A549 (cell line): ENCODE measurements around the gene ANKHD1. TPM values are rescaled to one million over a fixed set of nuclear protein-coding genes. Genes with fewer than 3 reads are reported as not detected.

ENCODE experiments used
- ATAC-seq, 2 experiments: fragments of 200-7000 bp in 1 of 2; fragments of >200 bp in 1 of 2; cut with Nextera tagmentation in 1 of 2; cut with Tn5 transposase in 1 of 2; 3 replicates each; pipeline versions ENCODE4 v1.8.0 to v1.9.1; 2018 to 2020; ENCODE audit warnings: mild to moderate bottlenecking in 1 of 2, moderate library complexity in 1 of 2
- CTCF ChIA-PET: fragments of 300-600 bp; sonication (Branson Sonifier 250); formaldehyde crosslinking; extraction: SDS; loops from one replicate; lab custom pipeline; 2021; ENCODE audit warnings: antibody characterized with exemption, inconsistent platforms; lab: Yijun Ruan, JAX
- POLR2A ChIA-PET: fragments of 350-600 bp; formaldehyde crosslinking; extraction: SDS; loops from one replicate; lab custom pipeline; 2021; ENCODE audit warnings: antibody characterized with exemption, inconsistent platforms; lab: Yijun Ruan, JAX
- DNase-seq, 2 experiments: peaks; one replicate each; pipeline versions ENCODE4 v3.0.0 to v3.0.0-alpha.2; 2011 to 2016; ENCODE audit warnings: low read depth in 1 of 2, low spot score in 1 of 2
- FAIRE-seq: peaks from 2 replicates; lab custom pipeline; 2011; peaks lifted over from hg19 to GRCh38; lab: Jason Lieb, UNC
- H3K27ac ChIP-seq, 2 experiments: fragments of >200 bp; sonication (Bioruptor Twin); formaldehyde crosslinking; 3 replicates each; pipeline ENCODE4 v1.5.1; 2016 to 2017
- H3K4me1 ChIP-seq: fragments of >200 bp; sonication (Bioruptor Twin); formaldehyde crosslinking; 3 replicates; pipeline ENCODE4 v1.6.1; 2016
- H3K4me2 ChIP-seq: fragments of >200 bp; sonication (Bioruptor Twin); formaldehyde crosslinking; 3 replicates; pipeline ENCODE4 v1.6.1; 2016
- H3K4me3 ChIP-seq: fragments of >200 bp; sonication (Bioruptor Twin); formaldehyde crosslinking; 3 replicates; pipeline ENCODE4 v1.5.1; 2016
- H3K9me3 ChIP-seq: fragments of >200 bp; sonication (Bioruptor Twin); formaldehyde crosslinking; 3 replicates; pipeline ENCODE4 v1.6.1; 2016
- BHLHE40 ChIP-seq: IDR thresholded peaks from 2 replicates; pipeline ENCODE4 v1.6.1; 2012; ENCODE audit warnings: low read depth, low read length, inconsistent platforms
- CBX2 ChIP-seq: fragments of 200-600 bp; sonication (generic); IDR thresholded peaks from 2 replicates; pipeline ENCODE4 v1.6.1; 2016; ENCODE audit warnings: low read depth, mild to moderate bottlenecking, borderline replicate concordance
- CBX8 ChIP-seq: fragments of 200-600 bp; sonication (generic); IDR thresholded peaks from 2 replicates; pipeline ENCODE4 v1.6.1; 2016
- CEBPB ChIP-seq, 2 experiments: fragments of >200 bp in 1 of 2; sonication (Bioruptor Twin) in 1 of 2; formaldehyde crosslinking in 1 of 2; IDR thresholded peaks; 2 replicates each; pipeline ENCODE4 v1.6.1; 2012 to 2016
- EHF ChIP-seq: fragments of 250-450 bp; sonication (Bioruptor Pico); IDR thresholded peaks from 2 replicates; pipeline ENCODE4 v1.5.0; 2020; ENCODE audit warnings: mild to moderate bottlenecking
- ESRRA ChIP-seq: fragments of 150-350 bp; IDR thresholded peaks from 2 replicates; pipeline ENCODE4 v1.6.1; 2014; ENCODE audit warnings: mild to moderate bottlenecking, low read length, borderline replicate concordance
- FOSL2 ChIP-seq, 2 experiments: fragments of 450-650 bp in 1 of 2; fragments of >200 bp in 1 of 2; sonication (Bioruptor Twin) in 1 of 2; formaldehyde crosslinking; IDR thresholded peaks; 2 replicates each; pipeline versions ENCODE4 v1.5.0 to v1.6.1; 2016 to 2020; ENCODE audit warnings: mild to moderate bottlenecking in 1 of 2, moderate library complexity in 1 of 2
- FOXS1 ChIP-seq: fragments of 250-450 bp; sonication (Bioruptor Pico); IDR thresholded peaks from 2 replicates; pipeline ENCODE4 v1.5.0; 2020; ENCODE audit warnings: mild to moderate bottlenecking, moderate library complexity
- GATA3 ChIP-seq: IDR thresholded peaks from 2 replicates; pipeline ENCODE4 v1.6.1; 2012; ENCODE audit warnings: borderline replicate concordance
- HOXA7 ChIP-seq: fragments of 250-450 bp; sonication (Bioruptor Pico); IDR thresholded peaks from 2 replicates; pipeline ENCODE4 v1.5.0; 2020; ENCODE audit warnings: mild to moderate bottlenecking, moderate library complexity
- JUNB ChIP-seq: fragments of >200 bp; sonication (Bioruptor Twin); formaldehyde crosslinking; IDR thresholded peaks from 2 replicates; pipeline ENCODE4 v1.6.1; 2016
- MAFK ChIP-seq: fragments of 450-650 bp; IDR thresholded peaks from 2 replicates; pipeline ENCODE4 v1.6.1; 2014; ENCODE audit not compliant: partially characterized antibody
- NPAS2 ChIP-seq: fragments of 250-450 bp; sonication (Bioruptor Pico); IDR thresholded peaks from 2 replicates; pipeline ENCODE4 v1.8.0; 2022; ENCODE audit warnings: mild to moderate bottlenecking, moderate library complexity, borderline replicate concordance
- NR3C1 ChIP-seq: fragments of >200 bp; sonication (Bioruptor Twin); formaldehyde crosslinking; IDR thresholded peaks from 3 replicates; pipeline ENCODE4 v1.6.1; 2017
- POLR2AphosphoS2 ChIP-seq: conservative IDR thresholded peaks from 2 replicates; pipeline ENCODE4 v1.6.1; 2012; ENCODE audit warnings: low read length, improper control_type of control experiment, inconsistent platforms
- RAD21 ChIP-seq, 2 experiments: fragments of >200 bp in 1 of 2; sonication (Bioruptor Twin) in 1 of 2; formaldehyde crosslinking in 1 of 2; IDR thresholded peaks in 1 of 2; conservative IDR thresholded peaks in 1 of 2; 2 replicates in 1 of 2; 3 replicates in 1 of 2; pipeline ENCODE4 v1.6.1; 2012 to 2018; ENCODE audit warnings: inconsistent platforms in 1 of 2
- RARB ChIP-seq: fragments of 250-450 bp; sonication (Bioruptor Pico); IDR thresholded peaks from 2 replicates; pipeline ENCODE4 v1.8.0; 2021; ENCODE audit warnings: mild to moderate bottlenecking, moderate library complexity
- RCOR1 ChIP-seq: fragments of 150-350 bp; IDR thresholded peaks from 2 replicates; pipeline ENCODE4 v1.6.1; 2014; ENCODE audit warnings: antibody characterized with exemption, low read length, low read depth
- RFX5 ChIP-seq: fragments of 450-650 bp; IDR thresholded peaks from 2 replicates; pipeline ENCODE4 v1.7.1; 2014; ENCODE audit warnings: antibody characterized with exemption, mild to moderate bottlenecking, moderate library complexity
- ZFP36 ChIP-seq: fragments of 450-650 bp; IDR thresholded peaks from 2 replicates; pipeline ENCODE4 v1.6.1; 2014; ENCODE audit warnings: borderline replicate concordance; ENCODE audit not compliant: partially characterized antibody
- WGBS: methylation state at CpG from one replicate; pipeline ENCODE4 v1.1.6; 2017; ENCODE audit errors: missing lambda C conversion rate; 5-methylcytosine and 5-hydroxymethylcytosine counted together
- polyA plus RNA-seq, 4 experiments: library from polyadenylated mRNA; depleted of rRNA in 3 of 4; stranded (reverse); fragments of >200 nt; fragmentation: RNase III in 1 of 4; extraction: RNeasy Plus Mini Kit Qiagen cat#74134 plus additional on column Dnase treatment in 1 of 4; gene quantifications; 2 replicates in 3 of 4; 3 replicates in 1 of 4; pipeline ENCODE4 v1.2.3, GENCODE V29; 2011 to 2017
- TF ChIP-seq, protein P1 (sequence below): IDR thresholded peaks from 2 replicates; pipeline ENCODE4 v1.6.1; 2012; ENCODE audit warnings: low read depth, borderline replicate concordance
- TF ChIP-seq, protein P2 (sequence below): fragments of >200 bp; sonication (Bioruptor Twin); formaldehyde crosslinking; IDR thresholded peaks from 2 replicates; pipeline ENCODE4 v1.6.1; 2016
- TF ChIP-seq, protein P3 (sequence below): fragments of >200 bp; sonication (Bioruptor Twin); formaldehyde crosslinking; IDR thresholded peaks from 3 replicates; pipeline ENCODE4 v1.5.1; 2016
- TF ChIP-seq, protein P4 (sequence below): fragments of 150-350 bp; IDR thresholded peaks from 2 replicates; pipeline ENCODE4 v1.6.1; 2014; ENCODE audit warnings: low read depth, mild to moderate bottlenecking, low read length
- TF ChIP-seq, protein P5 (sequence below): IDR thresholded peaks from 2 replicates; pipeline ENCODE4 v1.6.1; 2012
- TF ChIP-seq, protein P6 (sequence below): fragments of 250-450 bp; sonication (Bioruptor Pico); IDR thresholded peaks from 2 replicates; pipeline ENCODE4 v1.5.0; 2020; ENCODE audit warnings: low read depth, mild to moderate bottlenecking, moderate library complexity

ANKHD1 gene
- polyA plus RNA-seq, 2 of the 4 experiments (the other 2 are of a cell fraction) = 46.9 to 94.1 TPM

DNA sequence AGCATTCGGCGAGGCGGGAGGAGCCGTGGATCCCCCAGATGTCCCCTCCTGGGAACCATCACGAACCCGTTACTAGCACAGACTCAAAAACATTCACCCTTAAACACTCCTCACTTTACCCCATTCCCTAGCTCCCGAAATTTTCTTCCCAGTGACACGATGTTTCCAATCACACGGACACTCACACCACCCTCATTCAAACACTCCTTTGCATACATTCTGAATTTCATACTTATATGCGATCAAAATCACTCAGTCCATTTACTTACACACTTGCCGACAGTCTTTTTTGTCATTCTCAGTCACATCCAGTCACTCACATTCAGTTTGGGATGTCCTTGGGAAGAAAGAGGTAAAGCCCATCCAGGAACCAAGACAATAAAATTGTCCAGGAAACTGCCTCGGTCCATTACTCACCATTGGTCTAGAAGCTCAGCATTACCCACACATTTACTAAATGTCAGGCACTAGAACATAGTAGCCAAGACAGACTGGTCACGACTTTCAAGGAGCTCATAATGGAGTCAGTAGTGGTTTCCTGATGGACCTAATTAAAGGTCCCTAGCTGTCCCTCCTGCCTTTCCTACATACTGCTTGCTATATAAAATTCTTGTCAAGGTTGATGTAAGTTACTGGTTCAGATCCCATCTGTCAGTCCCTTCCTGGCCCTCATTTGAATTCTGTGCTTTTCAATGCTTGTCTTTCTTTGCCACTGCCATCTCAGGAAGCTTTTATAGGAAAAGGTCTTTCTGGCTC lies 163.6 kb downstream of the ANKHD1 start:
- ChIA-PET CTCF (interaction anchor here (0.9 to 3.0 kb wide), 5 partner anchors 12 to 81 kb away, joined by 3 to 11 read pairs (median 3); no protein-coding TSS in a partner anchor), POLR2A (interaction anchor here (1.0 to 3.4 kb wide), 3 partner anchors 14 to 82 kb away, joined by 3 to 16 read pairs (median 3); partner anchors contain the start of genes IK and NDUFA2)
- 3% methylated on average over 13 of the region's 13 CpGs for WGBS
- Histone ChIP-seq H3K4me2 (peak overlapping the region; percentile 99), H3K27ac (peak overlapping the region; percentile 88), H3K9me3 (no peaks in the 10 kb centered on the region), H3K4me3 (peak overlapping the region; percentile 84), H3K4me1 (peaks cover 18% of the 10 kb centered on the region)
- TF ChIP-seq NPAS2 = no peak
- TF ChIP-seq GATA3 = no peak
- no peak for TF ChIP-seq POLR2AphosphoS2
- TF ChIP-seq MAFK = no peak
- no peak for TF ChIP-seq RARB (CRISPR knock-in tag)
- TF ChIP-seq, protein P1, sequence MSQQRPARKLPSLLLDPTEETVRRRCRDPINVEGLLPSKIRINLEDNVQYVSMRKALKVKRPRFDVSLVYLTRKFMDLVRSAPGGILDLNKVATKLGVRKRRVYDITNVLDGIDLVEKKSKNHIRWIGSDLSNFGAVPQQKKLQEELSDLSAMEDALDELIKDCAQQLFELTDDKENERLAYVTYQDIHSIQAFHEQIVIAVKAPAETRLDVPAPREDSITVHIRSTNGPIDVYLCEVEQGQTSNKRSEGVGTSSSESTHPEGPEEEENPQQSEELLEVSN = no peak
- TF ChIP-seq JUNB = no peak
- TF ChIP-seq, protein P2, sequence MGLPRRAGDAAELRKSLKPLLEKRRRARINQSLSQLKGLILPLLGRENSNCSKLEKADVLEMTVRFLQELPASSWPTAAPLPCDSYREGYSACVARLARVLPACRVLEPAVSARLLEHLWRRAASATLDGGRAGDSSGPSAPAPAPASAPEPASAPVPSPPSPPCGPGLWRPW = no peak
- TF ChIP-seq, protein P3, sequence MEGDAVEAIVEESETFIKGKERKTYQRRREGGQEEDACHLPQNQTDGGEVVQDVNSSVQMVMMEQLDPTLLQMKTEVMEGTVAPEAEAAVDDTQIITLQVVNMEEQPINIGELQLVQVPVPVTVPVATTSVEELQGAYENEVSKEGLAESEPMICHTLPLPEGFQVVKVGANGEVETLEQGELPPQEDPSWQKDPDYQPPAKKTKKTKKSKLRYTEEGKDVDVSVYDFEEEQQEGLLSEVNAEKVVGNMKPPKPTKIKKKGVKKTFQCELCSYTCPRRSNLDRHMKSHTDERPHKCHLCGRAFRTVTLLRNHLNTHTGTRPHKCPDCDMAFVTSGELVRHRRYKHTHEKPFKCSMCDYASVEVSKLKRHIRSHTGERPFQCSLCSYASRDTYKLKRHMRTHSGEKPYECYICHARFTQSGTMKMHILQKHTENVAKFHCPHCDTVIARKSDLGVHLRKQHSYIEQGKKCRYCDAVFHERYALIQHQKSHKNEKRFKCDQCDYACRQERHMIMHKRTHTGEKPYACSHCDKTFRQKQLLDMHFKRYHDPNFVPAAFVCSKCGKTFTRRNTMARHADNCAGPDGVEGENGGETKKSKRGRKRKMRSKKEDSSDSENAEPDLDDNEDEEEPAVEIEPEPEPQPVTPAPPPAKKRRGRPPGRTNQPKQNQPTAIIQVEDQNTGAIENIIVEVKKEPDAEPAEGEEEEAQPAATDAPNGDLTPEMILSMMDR = no peak
- TF ChIP-seq CBX2 = no peak
- TF ChIP-seq, protein P4, sequence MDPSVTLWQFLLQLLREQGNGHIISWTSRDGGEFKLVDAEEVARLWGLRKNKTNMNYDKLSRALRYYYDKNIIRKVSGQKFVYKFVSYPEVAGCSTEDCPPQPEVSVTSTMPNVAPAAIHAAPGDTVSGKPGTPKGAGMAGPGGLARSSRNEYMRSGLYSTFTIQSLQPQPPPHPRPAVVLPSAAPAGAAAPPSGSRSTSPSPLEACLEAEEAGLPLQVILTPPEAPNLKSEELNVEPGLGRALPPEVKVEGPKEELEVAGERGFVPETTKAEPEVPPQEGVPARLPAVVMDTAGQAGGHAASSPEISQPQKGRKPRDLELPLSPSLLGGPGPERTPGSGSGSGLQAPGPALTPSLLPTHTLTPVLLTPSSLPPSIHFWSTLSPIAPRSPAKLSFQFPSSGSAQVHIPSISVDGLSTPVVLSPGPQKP = no peak
- TF ChIP-seq EHF (CRISPR knock-in tag) = no peak
- TF ChIP-seq, protein P5, sequence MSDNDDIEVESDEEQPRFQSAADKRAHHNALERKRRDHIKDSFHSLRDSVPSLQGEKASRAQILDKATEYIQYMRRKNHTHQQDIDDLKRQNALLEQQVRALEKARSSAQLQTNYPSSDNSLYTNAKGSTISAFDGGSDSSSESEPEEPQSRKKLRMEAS = no peak
- TF ChIP-seq RAD21 (conservative IDR thresholded peaks at IDR 0.05 in 1 of 2, IDR thresholded peaks at IDR 0.05 in 1 of 2) = no peak
- no peak for DNase-seq
- ATAC-seq = no peak; a peak in 1 of 6 replicates
- no peak for FAIRE-seq

DNA sequence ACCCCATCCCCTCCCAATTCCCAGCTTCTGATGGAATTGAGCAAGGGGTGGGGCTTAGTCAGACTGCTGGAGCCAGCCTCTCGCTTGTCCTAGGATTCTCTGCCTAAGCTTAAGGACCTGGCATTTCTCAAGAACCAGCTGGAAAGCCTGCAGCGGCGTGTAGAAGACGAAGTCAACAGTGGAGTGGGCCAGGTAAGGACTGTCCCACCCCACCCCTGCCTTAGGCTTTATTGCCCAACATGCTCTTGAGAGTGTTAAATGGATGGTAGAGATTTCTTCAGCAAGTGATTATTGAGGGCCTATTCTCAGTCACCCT lies 164.1 kb downstream of the ANKHD1 start:
- FAIRE-seq (no peak), ATAC-seq (no peak), DNase-seq (no peak)
- ChIA-PET POLR2A (interaction anchor here (1.0 to 3.4 kb wide), 3 partner anchors 13 to 82 kb away, joined by 3 to 16 read pairs (median 3); partner anchors contain the start of genes IK and NDUFA2), CTCF (interaction anchor here (0.9 to 3.0 kb wide), 7 partner anchors 11 to 204 kb away, joined by 3 to 11 read pairs (median 3); no protein-coding TSS in a partner anchor)
- Histone ChIP-seq H3K4me1 (peaks cover 18% of the 10 kb centered on the region), H3K4me3 (peak overlapping the region; percentile 84), H3K4me2 (peak overlapping the region; percentile 99), H3K9me3 (no peaks in the 10 kb centered on the region), H3K27ac (peak overlapping the region in 1 of 2 experiments; percentile 88; a peak in 4 of 6 replicates)
- WGBS = 88% methylated on average over 4 of the region's 4 CpGs
- TF ChIP-seq, protein P1 = no peak
- TF ChIP-seq, protein P2 = no peak
- TF ChIP-seq RFX5 (no peak), FOXS1 (CRISPR knock-in tag) (no peak), HOXA7 (no peak), CEBPB (IDR thresholded peaks at IDR 0.05) (no peak), NR3C1 (no peak), ESRRA (no peak), EHF (CRISPR knock-in tag) (no peak), RCOR1 (no peak), BHLHE40 (no peak), ZFP36 (no peak), NPAS2 (no peak), FOSL2 (IDR thresholded peaks at IDR 0.05) (no peak), FOSL2 (CRISPR knock-in tag; IDR thresholded peaks at IDR 0.05) (no peak), POLR2AphosphoS2 (no peak), MAFK (no peak), CBX8 (no peak)
- TF ChIP-seq, protein P6, sequence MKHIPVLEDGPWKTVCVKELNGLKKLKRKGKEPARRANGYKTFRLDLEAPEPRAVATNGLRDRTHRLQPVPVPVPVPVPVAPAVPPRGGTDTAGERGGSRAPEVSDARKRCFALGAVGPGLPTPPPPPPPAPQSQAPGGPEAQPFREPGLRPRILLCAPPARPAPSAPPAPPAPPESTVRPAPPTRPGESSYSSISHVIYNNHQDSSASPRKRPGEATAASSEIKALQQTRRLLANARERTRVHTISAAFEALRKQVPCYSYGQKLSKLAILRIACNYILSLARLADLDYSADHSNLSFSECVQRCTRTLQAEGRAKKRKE (CRISPR knock-in tag) = no peak
